ENCODE data around the gene XPNPEP2. TPM values are rescaled to one million over a fixed set of nuclear protein-coding genes. Genes with fewer than 3 reads are reported as not detected.

The XPNPEP2 gene
- total RNA-seq, 1 experiment from 2014 or later, result not detected

DNA sequence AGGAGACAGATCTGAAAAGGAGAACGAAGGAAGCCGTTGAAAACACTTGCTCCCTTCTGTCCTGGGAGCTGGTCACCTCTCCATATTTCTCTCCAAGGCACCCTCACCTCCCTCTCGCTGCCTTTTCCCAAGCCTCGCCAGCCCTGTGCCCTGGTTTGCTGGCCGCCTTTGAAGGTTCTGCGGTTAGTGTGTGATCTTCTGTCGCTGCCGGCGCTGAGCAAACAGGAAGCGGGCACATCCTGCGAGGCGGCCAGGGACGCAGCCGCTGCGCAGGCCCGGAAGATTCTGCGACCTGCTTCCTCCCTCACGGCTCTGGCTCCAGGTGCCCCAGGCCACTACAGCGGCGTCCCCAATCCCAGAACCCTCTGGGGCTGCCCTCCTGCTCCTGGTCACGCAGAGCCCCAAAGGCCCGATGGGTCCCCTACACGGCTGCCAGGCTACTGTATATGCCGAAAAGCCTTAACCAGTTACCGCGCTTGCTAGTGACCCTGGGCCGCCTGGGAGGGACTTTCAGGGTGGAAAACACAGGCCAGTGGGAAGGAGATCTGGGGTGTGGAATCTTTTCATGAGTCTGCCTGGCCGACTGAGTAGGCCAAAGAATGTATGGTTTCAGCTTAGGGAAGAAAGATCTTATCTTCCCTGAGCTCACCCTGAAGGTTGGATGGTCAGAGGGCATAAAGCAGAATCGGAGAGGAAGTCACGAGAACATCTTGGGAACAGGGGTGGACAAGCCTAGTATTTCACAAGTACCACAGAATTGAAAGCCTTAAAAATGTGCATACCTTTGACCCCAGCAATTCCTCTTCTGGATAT lies 38.6 kb downstream of the XPNPEP2 start:
- ATAC-seq, result no peak
- POLR2A ChIA-PET, result no interaction called here

GRCh38 chrX:129779086-129779672 lies 40.4 kb downstream of the XPNPEP2 start:
- POLR2A ChIA-PET, result no interaction called here
- DNase-seq (ENCODE audit: low read depth, low spot score) (no peak), ATAC-seq (no peak)
- H3K4me1 ChIP-seq (ENCODE audit: control insufficient read depth, insufficient read depth, low read length), result no peaks in the 10 kb centered on the region
- no peaks in the 10 kb centered on the region for H3K36me3 ChIP-seq (ENCODE audit: control insufficient read depth, insufficient read depth, low read length)
- CTCF ChIA-PET, result no interaction called here
- H3K9me3 ChIP-seq (ENCODE audit: control insufficient read depth, insufficient read depth, low read depth, low read length), result no peaks in the 10 kb centered on the region
- intact Hi-C loops (cut with micrococcal nuclease; ENCODE audit: unreplicated experiment), result no loop called here
- TF ChIP-seq, protein P1, sequence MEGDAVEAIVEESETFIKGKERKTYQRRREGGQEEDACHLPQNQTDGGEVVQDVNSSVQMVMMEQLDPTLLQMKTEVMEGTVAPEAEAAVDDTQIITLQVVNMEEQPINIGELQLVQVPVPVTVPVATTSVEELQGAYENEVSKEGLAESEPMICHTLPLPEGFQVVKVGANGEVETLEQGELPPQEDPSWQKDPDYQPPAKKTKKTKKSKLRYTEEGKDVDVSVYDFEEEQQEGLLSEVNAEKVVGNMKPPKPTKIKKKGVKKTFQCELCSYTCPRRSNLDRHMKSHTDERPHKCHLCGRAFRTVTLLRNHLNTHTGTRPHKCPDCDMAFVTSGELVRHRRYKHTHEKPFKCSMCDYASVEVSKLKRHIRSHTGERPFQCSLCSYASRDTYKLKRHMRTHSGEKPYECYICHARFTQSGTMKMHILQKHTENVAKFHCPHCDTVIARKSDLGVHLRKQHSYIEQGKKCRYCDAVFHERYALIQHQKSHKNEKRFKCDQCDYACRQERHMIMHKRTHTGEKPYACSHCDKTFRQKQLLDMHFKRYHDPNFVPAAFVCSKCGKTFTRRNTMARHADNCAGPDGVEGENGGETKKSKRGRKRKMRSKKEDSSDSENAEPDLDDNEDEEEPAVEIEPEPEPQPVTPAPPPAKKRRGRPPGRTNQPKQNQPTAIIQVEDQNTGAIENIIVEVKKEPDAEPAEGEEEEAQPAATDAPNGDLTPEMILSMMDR (IDR thresholded peaks at IDR 0.05), result no peak
- TF ChIP-seq POLR2AphosphoS5 (IDR thresholded peaks at IDR 0.05; ENCODE audit: low read depth, low read length) (no peak), TCF7L2 (IDR thresholded peaks at IDR 0.05; ENCODE audit: low read depth, low read length) (no peak), SIN3A (IDR thresholded peaks at IDR 0.05; ENCODE audit: borderline replicate concordance, insufficient read depth, low read depth, low read length) (no peak), REST (IDR thresholded peaks at IDR 0.05; ENCODE audit: insufficient read depth in 1 of 2, low read depth in 2 of 2, low read length in 1 of 2) (no peak)
- in situ Hi-C loops (cut with HindIII; ENCODE audit: low pct_unique_long_range_greater_than_20kb, low sequenced_read_pairs), result no loop called here
- no peaks in the 10 kb centered on the region for H3K27me3 ChIP-seq (ENCODE audit: control insufficient read depth, insufficient read depth, low read length)
- no TSS peak for BruUV-seq (replicated peaks)
- no peak overlapping the region for H3K4me3 ChIP-seq (ENCODE audit: low read depth in 2 of 2, low read length in 2 of 2)
- no peak overlapping the region for H3K27ac ChIP-seq (ENCODE audit: low read length)

More for the DNA sequence above, 38.6 kb downstream of the XPNPEP2 start:
- CTCF ChIA-PET, result no interaction called here
- no peak overlapping the region for H3K4me3 ChIP-seq (ENCODE audit: low read depth in 2 of 2, low read length in 2 of 2)
- intact Hi-C loops (cut with micrococcal nuclease; ENCODE audit: unreplicated experiment) (no loop called here), in situ Hi-C loops (cut with HindIII; ENCODE audit: low pct_unique_long_range_greater_than_20kb, low sequenced_read_pairs) (no loop called here)
- no peaks in the 10 kb centered on the region for H3K36me3 ChIP-seq (ENCODE audit: control insufficient read depth, insufficient read depth, low read length)
- no peaks in the 10 kb centered on the region for H3K4me1 ChIP-seq (ENCODE audit: control insufficient read depth, insufficient read depth, low read length)
- BruUV-seq (replicated peaks), result no TSS peak
- H3K27ac ChIP-seq (ENCODE audit: low read length), result no peak overlapping the region
- no peaks in the 10 kb centered on the region for H3K9me3 ChIP-seq (ENCODE audit: control insufficient read depth, insufficient read depth, low read depth, low read length)
- no peak for DNase-seq (ENCODE audit: low read depth, low spot score)
- no peaks in the 10 kb centered on the region for H3K27me3 ChIP-seq (ENCODE audit: control insufficient read depth, insufficient read depth, low read length)
- no peak for TF ChIP-seq TCF7L2 (IDR thresholded peaks at IDR 0.05; ENCODE audit: low read depth, low read length)
- TF ChIP-seq SIN3A (IDR thresholded peaks at IDR 0.05; ENCODE audit: borderline replicate concordance, insufficient read depth, low read depth, low read length), result no peak
- no peak for TF ChIP-seq REST (IDR thresholded peaks at IDR 0.05; ENCODE audit: insufficient read depth in 1 of 2, low read depth in 2 of 2, low read length in 1 of 2)
- no peak for TF ChIP-seq POLR2AphosphoS5 (IDR thresholded peaks at IDR 0.05; ENCODE audit: low read depth, low read length)
- TF ChIP-seq, protein P1 (IDR thresholded peaks at IDR 0.05), result no peak
